HepG2 (cell line): ENCODE results near the gene HSD3B7. TPM values are rescaled to one million over a fixed set of nuclear protein-coding genes. Genes with fewer than 3 reads are reported as not detected.

Experiments
- GFI1 ChIP-seq: sonication (generic); formaldehyde crosslinking; IDR thresholded peaks from 2 replicates; pipeline ENCODE4 v1.5.0; 2020; ENCODE audit warnings: missing genetic modification reagents, mild to moderate bottlenecking, borderline replicate concordance
- HOXA5 ChIP-seq: sonication (generic); formaldehyde crosslinking; IDR thresholded peaks from 2 replicates; pipeline ENCODE4 v1.4.0; 2020; ENCODE audit warnings: missing genetic modification reagents
- LCORL ChIP-seq, 2 experiments: fragments of 450-650 bp in 1 of 2; sonication (generic) in 1 of 2; formaldehyde crosslinking in 1 of 2; IDR thresholded peaks; 2 replicates each; pipeline versions ENCODE4 v1.5.0 to v1.6.1; 2017 to 2020; ENCODE audit warnings: antibody characterized with exemption in 1 of 2, missing genetic modification reagents in 1 of 2
- NKX3-1 ChIP-seq: sonication (generic); formaldehyde crosslinking; IDR thresholded peaks from 2 replicates; pipeline ENCODE4 v1.5.0; 2020; ENCODE audit warnings: missing genetic modification reagents
- PCBP2 ChIP-seq: fragments of 200-400 bp; formaldehyde crosslinking; optimal IDR thresholded peaks from 2 replicates; pipeline ENCODE3; 2018; ENCODE audit warnings: low read length, low read depth; ENCODE audit not compliant: poor library complexity, severe bottlenecking
- SIN3B ChIP-seq: fragments of 150-350 bp; IDR thresholded peaks from 2 replicates; pipeline ENCODE4 v1.6.1; 2014; ENCODE audit warnings: low read length
- SMAD3 ChIP-seq: sonication (generic); formaldehyde crosslinking; IDR thresholded peaks from 2 replicates; pipeline ENCODE4 v1.4.0; 2020; ENCODE audit warnings: missing genetic modification reagents
- SNAPC2 ChIP-seq: sonication (generic); formaldehyde crosslinking; IDR thresholded peaks from 2 replicates; pipeline ENCODE4 v1.8.1; 2022; ENCODE audit warnings: mild to moderate bottlenecking, missing genetic modification reagents
- SOX13 ChIP-seq, 3 experiments: fragments of 450-650 bp in 1 of 3; sonication (generic) in 1 of 3; formaldehyde crosslinking in 1 of 3; IDR thresholded peaks in 2 of 3; conservative IDR thresholded peaks in 1 of 3; 2 replicates each; pipeline versions ENCODE4 v1.5.0 to v1.6.1; 2016 to 2020; ENCODE audit warnings: antibody characterized with exemption in 1 of 3, mild to moderate bottlenecking in 1 of 3, missing compliant biosample characterization in 1 of 3, missing genetic modification reagents in 1 of 3, moderate library complexity in 1 of 3
- TMF1 ChIP-seq: sonication (generic); formaldehyde crosslinking; IDR thresholded peaks from 2 replicates; pipeline ENCODE4 v1.8.1; 2022; ENCODE audit warnings: low read depth, missing genetic modification reagents
- ZNF30 ChIP-seq: sonication (generic); formaldehyde crosslinking; IDR thresholded peaks from 2 replicates; pipeline ENCODE4 v1.5.0; 2020; ENCODE audit warnings: mild to moderate bottlenecking, missing genetic modification reagents
- ZNF33A ChIP-seq: sonication (generic); formaldehyde crosslinking; IDR thresholded peaks from 2 replicates; pipeline ENCODE4 v1.5.1; 2020; ENCODE audit warnings: missing genetic modification reagents, mild to moderate bottlenecking, moderate library complexity, borderline replicate concordance
- ZNF652 ChIP-seq: IDR thresholded peaks from 2 replicates; pipeline ENCODE4 v1.6.1; 2016; ENCODE audit warnings: low read depth, borderline replicate concordance
- polyA plus RNA-seq, 8 experiments: library from polyadenylated mRNA; depleted of rRNA in 3 of 8; stranded (reverse) in 7 of 8; unstranded in 1 of 8; fragments of >200 nt; fragmentation: Illumina TruSeq in 4 of 8; extraction: Trizol in 4 of 8; gene quantifications; 2 replicates each; pipeline versions ENCODE4 v1.2.1 to v1.2.3, GENCODE V29; 2011 to 2016; ENCODE audit warnings: low read depth in 4 of 8, missing spikeins in 1 of 8, mixed read lengths in 1 of 8; ENCODE audit not compliant: insufficient read depth in 1 of 8
- total RNA-seq, 5 experiments: library from RNA; depleted of rRNA; stranded (reverse); fragments of >200 nt; fragmentation: Illumina TruSeq; extraction: Trizol; gene quantifications; 2 replicates each; pipeline ENCODE4 v1.2.3, GENCODE V29; 2016; ENCODE audit warnings: low read depth in 1 of 5
- TF ChIP-seq, protein P1 (sequence below): sonication (generic); formaldehyde crosslinking; IDR thresholded peaks from 2 replicates; pipeline ENCODE4 v1.4.0; 2020; ENCODE audit warnings: missing genetic modification reagents
- TF ChIP-seq, protein P2 (sequence below): sonication (generic); formaldehyde crosslinking; IDR thresholded peaks from 2 replicates; pipeline ENCODE4 v1.4.0; 2020; ENCODE audit warnings: missing genetic modification reagents
- TF ChIP-seq, protein P3 (sequence below), 2 experiments: sonication (generic) in 1 of 2; formaldehyde crosslinking in 1 of 2; IDR thresholded peaks; 2 replicates each; pipeline versions ENCODE4 v1.4.0 to v1.6.1; 2016 to 2020; ENCODE audit warnings: borderline replicate concordance in 1 of 2, low read depth in 1 of 2, mild to moderate bottlenecking in 1 of 2, missing genetic modification reagents in 1 of 2

The HSD3B7 gene
- total and polyA plus RNA-seq, 2 of the 13 experiments (the other 11 are each of a cell fraction or from before 2014, with no cell fraction given), result 32.9 to 69.7 TPM

DNA sequence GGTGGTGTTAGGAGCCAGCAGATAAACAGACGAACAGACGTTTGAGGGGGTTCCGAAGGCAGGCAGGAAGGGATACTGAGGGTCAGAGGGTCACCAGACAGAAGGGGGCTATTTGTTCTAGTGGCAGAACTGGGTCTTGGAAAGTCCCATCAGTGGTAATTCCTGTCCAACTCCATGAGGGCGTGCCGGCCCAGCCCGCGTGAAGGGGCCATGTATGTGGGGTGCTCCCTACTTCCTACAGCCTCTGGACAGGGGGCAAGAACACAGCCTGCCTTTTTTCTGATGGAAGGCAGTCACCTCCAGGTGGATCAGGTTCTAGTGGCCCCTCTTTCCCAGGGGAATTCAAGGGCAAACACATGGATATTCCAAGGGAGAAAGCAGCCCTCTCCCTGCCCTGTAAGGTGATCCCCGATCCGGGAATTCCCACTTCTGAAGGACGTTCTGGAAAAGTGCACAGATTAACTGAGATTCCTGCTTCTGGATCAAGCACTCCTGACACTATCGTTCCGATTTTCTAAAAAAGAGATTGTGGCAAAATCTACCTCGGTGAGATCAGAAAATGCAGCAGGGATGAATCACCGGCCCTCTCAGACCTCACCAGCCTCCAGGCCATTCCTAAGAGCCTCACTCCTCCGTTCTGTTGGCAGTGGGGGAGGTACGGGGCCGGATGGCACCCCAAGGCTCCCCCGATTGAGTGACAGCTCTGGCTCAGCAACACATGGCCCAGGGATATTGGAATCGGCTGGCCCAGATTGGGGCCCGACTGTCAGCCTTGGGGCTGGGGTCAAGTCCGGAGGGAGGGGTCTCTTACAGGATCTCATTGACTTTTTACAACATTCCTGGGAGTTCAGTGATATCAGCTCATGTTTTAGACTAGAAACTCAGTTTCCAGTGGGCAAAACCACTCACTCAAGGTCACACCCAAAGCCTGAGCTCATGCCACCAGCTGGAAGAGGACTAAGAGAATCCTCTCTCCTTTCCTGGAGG, 13.0 kb downstream of the HSD3B7 start (continued):
- TF ChIP-seq ZNF33A (CRISPR knock-in tag) (0 out of 2 replicates have a peak, but pooled peaks have one; percentile 30), ZNF652 (CRISPR knock-in tag) (no peak), GFI1 (CRISPR knock-in tag) (peak; percentile 59; the same call in 1 of the 2 replicates), SNAPC2 (CRISPR knock-in tag) (no peak), NKX3-1 (CRISPR knock-in tag) (no peak), HOXA5 (CRISPR knock-in tag) (no peak), TMF1 (no peak), SMAD3 (CRISPR knock-in tag) (peak; percentile 32; the same call in 1 of the 2 replicates), PCBP2 (no peak), ZNF30 (CRISPR knock-in tag) (peak; percentile 85; the same call in 1 of the 2 replicates), SOX13 (IDR thresholded peaks at IDR 0.05) (no peak), SOX13 (CRISPR knock-in tag; conservative IDR thresholded peaks at IDR 0.05 in 1 of 2, IDR thresholded peaks at IDR 0.05 in 1 of 2) (no peak; a peak in 1 of 4 replicates), SIN3B (no peak), LCORL (IDR thresholded peaks at IDR 0.05) (no peak), LCORL (CRISPR knock-in tag; IDR thresholded peaks at IDR 0.05) (peak; percentile 54; the same call in 1 of the 2 replicates)
- TF ChIP-seq, protein P1, sequence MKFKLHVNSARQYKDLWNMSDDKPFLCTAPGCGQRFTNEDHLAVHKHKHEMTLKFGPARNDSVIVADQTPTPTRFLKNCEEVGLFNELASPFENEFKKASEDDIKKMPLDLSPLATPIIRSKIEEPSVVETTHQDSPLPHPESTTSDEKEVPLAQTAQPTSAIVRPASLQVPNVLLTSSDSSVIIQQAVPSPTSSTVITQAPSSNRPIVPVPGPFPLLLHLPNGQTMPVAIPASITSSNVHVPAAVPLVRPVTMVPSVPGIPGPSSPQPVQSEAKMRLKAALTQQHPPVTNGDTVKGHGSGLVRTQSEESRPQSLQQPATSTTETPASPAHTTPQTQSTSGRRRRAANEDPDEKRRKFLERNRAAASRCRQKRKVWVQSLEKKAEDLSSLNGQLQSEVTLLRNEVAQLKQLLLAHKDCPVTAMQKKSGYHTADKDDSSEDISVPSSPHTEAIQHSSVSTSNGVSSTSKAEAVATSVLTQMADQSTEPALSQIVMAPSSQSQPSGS (CRISPR knock-in tag), result peak; percentile 8; the same call in 1 of the 2 replicates
- TF ChIP-seq, protein P2, sequence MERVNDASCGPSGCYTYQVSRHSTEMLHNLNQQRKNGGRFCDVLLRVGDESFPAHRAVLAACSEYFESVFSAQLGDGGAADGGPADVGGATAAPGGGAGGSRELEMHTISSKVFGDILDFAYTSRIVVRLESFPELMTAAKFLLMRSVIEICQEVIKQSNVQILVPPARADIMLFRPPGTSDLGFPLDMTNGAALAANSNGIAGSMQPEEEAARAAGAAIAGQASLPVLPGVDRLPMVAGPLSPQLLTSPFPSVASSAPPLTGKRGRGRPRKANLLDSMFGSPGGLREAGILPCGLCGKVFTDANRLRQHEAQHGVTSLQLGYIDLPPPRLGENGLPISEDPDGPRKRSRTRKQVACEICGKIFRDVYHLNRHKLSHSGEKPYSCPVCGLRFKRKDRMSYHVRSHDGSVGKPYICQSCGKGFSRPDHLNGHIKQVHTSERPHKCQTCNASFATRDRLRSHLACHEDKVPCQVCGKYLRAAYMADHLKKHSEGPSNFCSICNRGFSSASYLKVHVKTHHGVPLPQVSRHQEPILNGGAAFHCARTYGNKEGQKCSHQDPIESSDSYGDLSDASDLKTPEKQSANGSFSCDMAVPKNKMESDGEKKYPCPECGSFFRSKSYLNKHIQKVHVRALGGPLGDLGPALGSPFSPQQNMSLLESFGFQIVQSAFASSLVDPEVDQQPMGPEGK (CRISPR knock-in tag), result peak; percentile 66
- TF ChIP-seq, protein P3, sequence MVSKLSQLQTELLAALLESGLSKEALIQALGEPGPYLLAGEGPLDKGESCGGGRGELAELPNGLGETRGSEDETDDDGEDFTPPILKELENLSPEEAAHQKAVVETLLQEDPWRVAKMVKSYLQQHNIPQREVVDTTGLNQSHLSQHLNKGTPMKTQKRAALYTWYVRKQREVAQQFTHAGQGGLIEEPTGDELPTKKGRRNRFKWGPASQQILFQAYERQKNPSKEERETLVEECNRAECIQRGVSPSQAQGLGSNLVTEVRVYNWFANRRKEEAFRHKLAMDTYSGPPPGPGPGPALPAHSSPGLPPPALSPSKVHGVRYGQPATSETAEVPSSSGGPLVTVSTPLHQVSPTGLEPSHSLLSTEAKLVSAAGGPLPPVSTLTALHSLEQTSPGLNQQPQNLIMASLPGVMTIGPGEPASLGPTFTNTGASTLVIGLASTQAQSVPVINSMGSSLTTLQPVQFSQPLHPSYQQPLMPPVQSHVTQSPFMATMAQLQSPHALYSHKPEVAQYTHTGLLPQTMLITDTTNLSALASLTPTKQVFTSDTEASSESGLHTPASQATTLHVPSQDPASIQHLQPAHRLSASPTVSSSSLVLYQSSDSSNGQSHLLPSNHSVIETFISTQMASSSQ (IDR thresholded peaks at IDR 0.05; ENCODE audit: low read depth), result no peak
- TF ChIP-seq, protein P3 (CRISPR knock-in tag; IDR thresholded peaks at IDR 0.05; ENCODE audit: borderline replicate concordance), result no peak
